ENCODE data around the gene OR52E4. TPM values are rescaled to one million over a fixed set of nuclear protein-coding genes. Genes with fewer than 3 reads are reported as not detected.

The OR52E4 gene
- total RNA-seq (2014; rRNA removed; shearing (Covaris generic)) = not detected in 2 replicates

- no peak for DNase-seq (ENCODE audit: low read depth)
Observed at GRCh38 chr11:5880329-5880728, at the start of gene OR52E4. TSS of gene OR52E4 (plus strand) at chr11:5880629. CDS start at chr11:5884293, 3,664 bp downstream.

GRCh38 chr11:5831196-5831829, 49.1 kb upstream of the OR52E4 start:
- peak; percentile 42 for DNase-seq (ENCODE audit: low read depth)

GRCh38 chr11:5833446-5833845, 47.0 kb upstream of the OR52E4 start:
- DNase-seq (ENCODE audit: low read depth) = no peak

GRCh38 chr11:5837695-5838094, 42.7 kb upstream of the OR52E4 start:
- DNase-seq (ENCODE audit: low read depth) = no peak

GRCh38 chr11:5841797-5842196, 38.6 kb upstream of the OR52E4 start, which contains the start of gene OR52E6:
TSS of gene OR52E6 (minus strand) at chr11:5841897. CDS start at chr11:5841897, 0 bp downstream.
- no peak for DNase-seq (ENCODE audit: low read depth)

- no peak for DNase-seq (ENCODE audit: low read depth)
Observed at GRCh38 chr11:5846701-5847100, 33.7 kb upstream of the OR52E4 start.

GRCh38 chr11:5847711-5848110, 32.7 kb upstream of the OR52E4 start:
- DNase-seq (ENCODE audit: low read depth) = no peak

- no peak for DNase-seq (ENCODE audit: low read depth)
Observed at GRCh38 chr11:5851002-5851401, 29.4 kb upstream of the OR52E4 start.

GRCh38 chr11:5857590-5857989, 22.8 kb upstream of the OR52E4 start, which contains the start of gene OR52E8:
TSS of gene OR52E8 (minus strand) at chr11:5857690. CDS start at chr11:5857690, 0 bp downstream.
- DNase-seq (ENCODE audit: low read depth) = no peak

- no peak for DNase-seq (ENCODE audit: low read depth)
Observed at GRCh38 chr11:5865826-5866225, 14.6 kb upstream of the OR52E4 start.

GRCh38 chr11:5878564-5878963, 1.9 kb upstream of the OR52E4 start:
- DNase-seq (ENCODE audit: low read depth) = no peak

GRCh38 chr11:5881756-5882155, 1.3 kb downstream of the OR52E4 start:
- DNase-seq (ENCODE audit: low read depth) = no peak

GRCh38 chr11:5887172-5887571, 6.7 kb downstream of the OR52E4 start:
- DNase-seq (ENCODE audit: low read depth) = no peak

- DNase-seq (ENCODE audit: low read depth) = no peak
Observed at GRCh38 chr11:5887661-5888060, 7.2 kb downstream of the OR52E4 start.

- peak; percentile 9 for DNase-seq (ENCODE audit: low read depth)
Observed at GRCh38 chr11:5891216-5891800, 10.9 kb downstream of the OR52E4 start.

GRCh38 chr11:5892908-5893307, 12.5 kb downstream of the OR52E4 start, which contains the start of gene OR52E5:
TSS of gene OR52E5 (plus strand) at chr11:5893208. CDS start at chr11:5900777, 7,569 bp downstream.
- no peak for DNase-seq (ENCODE audit: low read depth)

- no peak for DNase-seq (ENCODE audit: low read depth)
Observed at GRCh38 chr11:5899534-5899933, 19.1 kb downstream of the OR52E4 start.

- no peak for DNase-seq (ENCODE audit: low read depth)
Observed at GRCh38 chr11:5910540-5910939, 30.1 kb downstream of the OR52E4 start.

GRCh38 chr11:5922749-5923426, 42.5 kb downstream of the OR52E4 start:
- DNase-seq (ENCODE audit: low read depth) = peak; percentile 54

- DNase-seq (ENCODE audit: low read depth) = no peak
Observed at GRCh38 chr11:5923427-5923776, 43.0 kb downstream of the OR52E4 start.

GRCh38 chr11:5923794-5924193, 43.4 kb downstream of the OR52E4 start:
- no peak for DNase-seq (ENCODE audit: low read depth)

GRCh38 chr11:5928271-5928670, 47.8 kb downstream of the OR52E4 start:
- DNase-seq (ENCODE audit: low read depth) = no peak

- no peak for DNase-seq (ENCODE audit: low read depth)
Observed at GRCh38 chr11:5928811-5929210, 48.4 kb downstream of the OR52E4 start.

Measured in M059J (cell line).